SU-DHL-6 (cell line): ENCODE results near the gene DDX5.

Experiments
- H2AFZ ChIP-seq: fragments of 200-600 bp; sonication (generic); 2 replicates; pipeline ENCODE4 v1.6.1; 2014; ENCODE audit warnings: low read depth, mild to moderate bottlenecking, moderate library complexity, mixed read lengths, antibody characterized with exemption, low read length; ENCODE audit not compliant: severe bottlenecking
- H3F3A ChIP-seq: fragments of 200-600 bp; shearing (Covaris generic); 2 replicates; pipeline ENCODE4 v1.6.0; 2016; ENCODE audit warnings: antibody characterized with exemption, mild to moderate bottlenecking; ENCODE audit not compliant: insufficient read depth
- H3K27ac ChIP-seq: fragments of 200-600 bp; sonication (generic); 2 replicates; pipeline ENCODE4 v1.5.1; 2016; ENCODE audit warnings: low read depth, mild to moderate bottlenecking, low read length, moderate library complexity, mixed read lengths
- H3K27me3 ChIP-seq: fragments of 200-600 bp; sonication (generic), shearing (Covaris generic); 2 replicates; pipeline ENCODE4 v1.6.0; 2014; ENCODE audit warnings: mild to moderate bottlenecking, low read length
- H3K36me3 ChIP-seq: fragments of 200-600 bp; sonication (generic); 2 replicates; pipeline ENCODE4 v1.6.1; 2014; ENCODE audit warnings: mild to moderate bottlenecking, low read length, mixed read lengths
- H3K4me2 ChIP-seq: fragments of 300-600, 200-600 bp; shearing (Covaris generic), sonication (generic); 2 replicates; pipeline ENCODE4 v1.6.0; 2014; ENCODE audit warnings: low read length, low read depth, mild to moderate bottlenecking; ENCODE audit not compliant: poor library complexity, severe bottlenecking
- H3K4me3 ChIP-seq: fragments of 200-600 bp; sonication (generic); 2 replicates; pipeline ENCODE4 v1.5.1; 2014; ENCODE audit warnings: antibody characterized with exemption, low read length, mild to moderate bottlenecking, mixed read lengths; ENCODE audit not compliant: insufficient read depth, poor library complexity, severe bottlenecking
- H3K79me2 ChIP-seq: fragments of 200-600 bp; sonication (generic); 2 replicates; pipeline ENCODE4 v1.6.1; 2014; ENCODE audit warnings: mild to moderate bottlenecking, low read length, moderate library complexity; ENCODE audit not compliant: insufficient read depth
- H3K9ac ChIP-seq: fragments of 200-600 bp; sonication (generic); 2 replicates; pipeline ENCODE4 v1.7.0; 2014; ENCODE audit warnings: mild to moderate bottlenecking, low read length
- H3K9me2 ChIP-seq: fragments of 200-600 bp; sonication (generic); replicated peaks from 2 replicates; pipeline ENCODE4 v1.6.1; 2014; ENCODE audit warnings: low read length; ENCODE audit not compliant: insufficient read depth
- H3K9me3 ChIP-seq: fragments of 200-600 bp; sonication (generic); 2 replicates; pipeline ENCODE4 v1.6.1; 2014; ENCODE audit warnings: low read length, mixed read lengths; ENCODE audit not compliant: insufficient read depth
- H4K20me1 ChIP-seq: fragments of 200-600 bp; sonication (generic); 2 replicates; pipeline ENCODE4 v1.6.1; 2014; ENCODE audit warnings: low read depth, mild to moderate bottlenecking, antibody characterized with exemption, low read length, moderate library complexity, mixed read lengths
- CTCF ChIP-seq: fragments of 200-600 bp; sonication (generic); IDR thresholded peaks from one replicate; pipeline ENCODE4 v1.5.1; 2017; ENCODE audit warnings: antibody characterized with exemption, mild to moderate bottlenecking, low read length, moderate library complexity; ENCODE audit not compliant: insufficient read depth, poor library complexity, severe bottlenecking
- EZH2phosphoT487 ChIP-seq: fragments of 200-600 bp; sonication (generic), shearing (Covaris generic); conservative IDR thresholded peaks from 2 replicates; pipeline ENCODE4 v1.6.1; 2018; ENCODE audit warnings: mild to moderate bottlenecking, antibody characterized with exemption, low read length, moderate library complexity, mixed read lengths

Gene DDX5

DNA sequence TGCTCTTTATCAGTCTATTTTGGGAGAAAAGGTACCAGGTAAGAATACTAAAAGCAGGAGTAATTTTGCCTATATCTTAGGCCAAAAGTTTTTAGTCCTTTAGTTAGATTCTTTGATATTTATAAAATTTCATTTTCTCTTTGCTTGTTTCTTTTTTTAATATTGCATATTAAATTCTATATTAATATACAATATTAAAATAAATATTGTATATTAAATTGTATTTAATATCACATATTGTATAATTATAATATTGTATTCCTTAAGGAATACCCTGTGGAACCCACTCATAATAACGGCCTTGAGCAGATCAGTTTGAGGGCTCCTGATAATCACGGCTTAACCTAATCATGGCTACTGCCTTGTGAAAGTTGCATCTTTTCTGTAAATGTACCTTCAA lies 2.6 kb upstream of the DDX5 start:
- H3F3A ChIP-seq: peaks cover 21% of the 10 kb centered on the region
- peaks cover 31% of the 10 kb centered on the region for H3K36me3 ChIP-seq
- no peak overlapping the region for H2AFZ ChIP-seq
- no peaks in the 10 kb centered on the region for H3K9me3 ChIP-seq
- H3K4me2 ChIP-seq: peak overlapping the region; percentile 92
- H3K4me3 ChIP-seq: no peak overlapping the region
- TF ChIP-seq CTCF (no peak), EZH2phosphoT487 (no peak)
- H3K27me3 ChIP-seq: no peaks in the 10 kb centered on the region
- no peaks in the 10 kb centered on the region for H3K9me2 ChIP-seq
- H3K27ac ChIP-seq: no peak overlapping the region
- 0 out of 2 replicates have a peak overlapping the region, but pooled peaks have one; percentile 100 for H3K9ac ChIP-seq
- peaks cover 59% of the 10 kb centered on the region for H3K79me2 ChIP-seq
- peaks cover 24% of the 10 kb centered on the region for H4K20me1 ChIP-seq

DNA sequence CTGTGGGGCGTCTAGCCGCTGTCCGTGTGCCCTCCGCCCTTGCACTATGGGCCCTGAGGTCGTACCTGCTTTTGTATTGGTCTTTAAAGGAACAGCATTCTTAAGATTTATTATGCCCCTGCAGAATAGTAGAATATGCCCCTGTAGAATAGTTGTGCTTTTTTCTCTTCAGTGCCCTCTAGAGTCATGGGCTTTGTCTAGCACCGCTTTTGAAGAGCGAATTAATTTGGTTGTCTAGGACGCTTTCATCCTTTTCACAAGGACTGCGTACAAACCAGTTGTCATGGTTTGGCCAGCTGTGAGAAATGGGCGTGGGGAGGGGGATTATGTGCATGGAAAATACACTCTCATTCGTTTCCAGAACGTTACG lies 1.3 kb upstream of the DDX5 start:
- Histone ChIP-seq H3K79me2 (peaks cover 71% of the 10 kb centered on the region), H3F3A (peaks cover 33% of the 10 kb centered on the region), H3K27ac (peak overlapping the region; percentile 95), H3K4me2 (peak overlapping the region; percentile 92), H3K27me3 (no peaks in the 10 kb centered on the region), H3K36me3 (peaks cover 40% of the 10 kb centered on the region), H3K9ac (peak overlapping the region; percentile 100), H3K4me3 (peak overlapping the region; percentile 100), H3K9me2 (no peaks in the 10 kb centered on the region), H2AFZ (peak overlapping the region; percentile 76), H3K9me3 (no peaks in the 10 kb centered on the region), H4K20me1 (peaks cover 37% of the 10 kb centered on the region)
- TF ChIP-seq EZH2phosphoT487 (no peak), CTCF (peak; percentile 71)

GRCh38 chr17:64506576-64507412 lies 705 bp upstream of the DDX5 start, which contains the start of gene CEP95:
TSS of gene CEP95 (plus strand) at chr17:64506977. CDS start at chr17:64507098, 121 bp downstream.
- Histone ChIP-seq H3K36me3 (peaks cover 43% of the 10 kb centered on the region), H4K20me1 (peaks cover 43% of the 10 kb centered on the region), H3K9me2 (no peaks in the 10 kb centered on the region), H3K27me3 (no peaks in the 10 kb centered on the region), H3K4me2 (peak within 1 kb of the TSS; percentile 92), H3K9me3 (no peaks in the 10 kb centered on the region), H3K9ac (peak within 1 kb of the TSS; percentile 100), H2AFZ (peak within 1 kb of the TSS; percentile 76), H3F3A (peaks cover 39% of the 10 kb centered on the region), H3K4me3 (peak within 1 kb of the TSS; percentile 100), H3K79me2 (peaks cover 72% of the 10 kb centered on the region), H3K27ac (peak within 1 kb of the TSS; percentile 95)
- no peak for TF ChIP-seq CTCF
- no peak for TF ChIP-seq EZH2phosphoT487
